A204.1 (cell line): ENCODE data around the gene AIP.
"Not testable (repeated sequence)": the region's sequence is repeated elsewhere in the genome, so short reads cannot be mapped to it uniquely, and the experiment has no call there.

Source experiments
- FAIRE-seq: peaks from 2 replicates; lab custom pipeline; 2012; peaks lifted over from hg19 to GRCh38; lab: Jason Lieb, UNC

The AIP gene

GRCh38 chr11:67507242-67507863 lies 24.5 kb downstream of the AIP start:
- no peak for FAIRE-seq

- FAIRE-seq: peak; percentile 96
Measured at GRCh38 chr11:67507864-67508485, 25.1 kb downstream of the AIP start, which contains the start of gene CDK2AP2. Gene CDK2AP2, minus strand, starts transcription at chr11:67508162. Its CDS starts 80 bp downstream, at chr11:67508082.

GRCh38 chr11:67508486-67509121 lies 25.8 kb downstream of the AIP start:
- FAIRE-seq: no peak

GRCh38 chr11:67510023-67510345 lies 27.2 kb downstream of the AIP start:
- FAIRE-seq: no peak

GRCh38 chr11:67511558-67511957 lies 28.7 kb downstream of the AIP start:
- FAIRE-seq: not testable (repeated sequence)

- no peak for FAIRE-seq
Measured at GRCh38 chr11:67514116-67514515, 31.3 kb downstream of the AIP start.

GRCh38 chr11:67516806-67517205 lies 34.0 kb downstream of the AIP start:
- FAIRE-seq: no peak

- no peak for FAIRE-seq
Measured at GRCh38 chr11:67517784-67518552, 35.1 kb downstream of the AIP start.

GRCh38 chr11:67519726-67520125 lies 36.9 kb downstream of the AIP start:
- FAIRE-seq: no peak

GRCh38 chr11:67520856-67521824 lies 38.3 kb downstream of the AIP start:
- no peak for FAIRE-seq

GRCh38 chr11:67521924-67522323 lies 39.1 kb downstream of the AIP start:
- no peak for FAIRE-seq

- FAIRE-seq: no peak
Measured at GRCh38 chr11:67522338-67522737, 39.5 kb downstream of the AIP start.

GRCh38 chr11:67522844-67523555 lies 40.2 kb downstream of the AIP start, which contains the start of gene CABP2:
Gene CABP2, minus strand, starts transcription at chr11:67523446. Its CDS starts 120 bp downstream, at chr11:67523326.
- FAIRE-seq: no peak

- FAIRE-seq: no peak
Measured at GRCh38 chr11:67523556-67524479, 41.0 kb downstream of the AIP start.

GRCh38 chr11:67524480-67524808 lies 41.6 kb downstream of the AIP start:
- FAIRE-seq: no peak

- FAIRE-seq: no peak
Measured at GRCh38 chr11:67525275-67525976, 42.6 kb downstream of the AIP start.

- no peak for FAIRE-seq
Measured at GRCh38 chr11:67528376-67528775, 45.5 kb downstream of the AIP start.

GRCh38 chr11:67530282-67530592 lies 47.4 kb downstream of the AIP start:
- no peak for FAIRE-seq

GRCh38 chr11:67532889-67533288 lies 50.1 kb downstream of the AIP start:
- no peak for FAIRE-seq
